SK-N-SH (cell line): ENCODE measurements around the gene ERCC8.

Source experiments
- EP300 ChIP-seq, 2 experiments: IDR thresholded peaks; 2 replicates each; pipeline versions ENCODE4 v1.4.0 to v1.6.1; 2012; ENCODE audit warnings: borderline replicate concordance in 1 of 2, low read depth in 1 of 2, low read length in 1 of 2
- EZH2phosphoT487 ChIP-seq: fragments of 200-600 bp; sonication (generic); IDR thresholded peaks from 2 replicates; pipeline ENCODE4 v1.6.1; 2017; ENCODE audit warnings: low read depth, mixed run types, mild to moderate bottlenecking, antibody characterized with exemption, moderate library complexity, borderline replicate concordance
- NRF1 ChIP-seq: IDR thresholded peaks from 2 replicates; pipeline ENCODE4 v1.6.1; 2012; ENCODE audit warnings: low read depth, mild to moderate bottlenecking, low read length
- TF ChIP-seq, protein P1 (sequence below): fragments of 200-600 bp; sonication (generic); IDR thresholded peaks from 2 replicates; pipeline ENCODE4 v1.6.1; 2017; ENCODE audit warnings: antibody characterized with exemption, mild to moderate bottlenecking, moderate library complexity

DNA sequence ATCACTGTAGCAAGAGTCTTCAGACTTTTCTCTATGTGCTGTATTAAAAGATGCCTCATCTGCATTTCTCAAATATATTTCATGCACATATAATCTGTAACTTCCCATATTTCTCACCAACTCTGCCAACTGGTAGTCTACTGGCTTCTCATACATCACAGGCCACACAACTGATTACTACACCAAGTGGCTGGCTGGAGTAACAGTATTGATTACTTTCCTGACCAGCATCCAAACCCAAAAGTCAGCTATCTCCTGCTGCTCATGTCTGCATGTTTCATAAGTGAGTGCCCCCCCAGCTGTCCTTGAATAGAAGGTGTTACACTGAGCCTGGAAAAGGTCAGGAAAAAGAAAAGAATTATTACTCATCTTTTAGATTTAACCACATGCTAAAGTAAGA, 17.4 kb downstream of the ERCC8 start:
- TF ChIP-seq EZH2phosphoT487 = no peak
- TF ChIP-seq, protein P1, sequence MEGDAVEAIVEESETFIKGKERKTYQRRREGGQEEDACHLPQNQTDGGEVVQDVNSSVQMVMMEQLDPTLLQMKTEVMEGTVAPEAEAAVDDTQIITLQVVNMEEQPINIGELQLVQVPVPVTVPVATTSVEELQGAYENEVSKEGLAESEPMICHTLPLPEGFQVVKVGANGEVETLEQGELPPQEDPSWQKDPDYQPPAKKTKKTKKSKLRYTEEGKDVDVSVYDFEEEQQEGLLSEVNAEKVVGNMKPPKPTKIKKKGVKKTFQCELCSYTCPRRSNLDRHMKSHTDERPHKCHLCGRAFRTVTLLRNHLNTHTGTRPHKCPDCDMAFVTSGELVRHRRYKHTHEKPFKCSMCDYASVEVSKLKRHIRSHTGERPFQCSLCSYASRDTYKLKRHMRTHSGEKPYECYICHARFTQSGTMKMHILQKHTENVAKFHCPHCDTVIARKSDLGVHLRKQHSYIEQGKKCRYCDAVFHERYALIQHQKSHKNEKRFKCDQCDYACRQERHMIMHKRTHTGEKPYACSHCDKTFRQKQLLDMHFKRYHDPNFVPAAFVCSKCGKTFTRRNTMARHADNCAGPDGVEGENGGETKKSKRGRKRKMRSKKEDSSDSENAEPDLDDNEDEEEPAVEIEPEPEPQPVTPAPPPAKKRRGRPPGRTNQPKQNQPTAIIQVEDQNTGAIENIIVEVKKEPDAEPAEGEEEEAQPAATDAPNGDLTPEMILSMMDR = no peak
- TF ChIP-seq EP300 (IDR thresholded peaks at IDR 0.05; ENCODE audit: borderline replicate concordance in 1 of 2, low read depth in 1 of 2, low read length in 1 of 2) = no peak
- no peak for TF ChIP-seq NRF1
